Neuronal stem cell (in vitro differentiated cells): ENCODE data around the gene NRG4.
"Not testable (repeated sequence)": the region's sequence is repeated elsewhere in the genome, so short reads cannot be mapped to it uniquely, and the experiment has no call there.

Experiments
- DNase-seq: peaks from one replicate; pipeline ENCODE4 v3.0.0-alpha.2; 2013; ENCODE audit warnings: low spot score
- H2AFZ ChIP-seq: one replicate; pipeline ENCODE4 v1.6.1; 2013; ENCODE audit warnings: mild to moderate bottlenecking, low read length, inconsistent platforms
- H2AK5ac ChIP-seq: 2 replicates; pipeline ENCODE4 v1.6.1; 2013; ENCODE audit warnings: low read depth, mild to moderate bottlenecking, inconsistent platforms, low read length, moderate library complexity, mixed read lengths
- H2BK120ac ChIP-seq: 2 replicates; pipeline ENCODE4 v1.6.1; 2013; ENCODE audit warnings: low read depth, mild to moderate bottlenecking, inconsistent platforms, low read length, moderate library complexity, mixed read lengths
- H2BK12ac ChIP-seq: one replicate; pipeline ENCODE4 v1.6.1; 2013; ENCODE audit warnings: low read length, inconsistent platforms
- H2BK15ac ChIP-seq: 2 replicates; pipeline ENCODE4 v1.6.1; 2013; ENCODE audit warnings: mild to moderate bottlenecking, low read length, inconsistent platforms, mixed read lengths
- H2BK5ac ChIP-seq: one replicate; pipeline ENCODE4 v1.6.1; 2013; ENCODE audit warnings: inconsistent platforms, mild to moderate bottlenecking, low read length, moderate library complexity
- H3K14ac ChIP-seq: one replicate; pipeline ENCODE4 v1.6.1; 2013; ENCODE audit warnings: low read length, inconsistent platforms
- H3K18ac ChIP-seq: 2 replicates; pipeline ENCODE4 v1.6.1; 2013; ENCODE audit warnings: low read length, inconsistent platforms
- H3K23ac ChIP-seq: 2 replicates; pipeline ENCODE4 v1.6.1; 2013; ENCODE audit warnings: low read depth, mild to moderate bottlenecking, mixed read lengths, low read length, inconsistent platforms; ENCODE audit not compliant: poor library complexity
- H3K27ac ChIP-seq: replicated peaks from 3 replicates; pipeline ENCODE4 v1.5.1; 2013; ENCODE audit warnings: low read length, inconsistent platforms
- H3K27me3 ChIP-seq, 3 experiments: 2 replicates each; pipeline ENCODE4 v1.6.1; 2013; ENCODE audit warnings: low read length in 3 of 3, mild to moderate bottlenecking in 2 of 3, inconsistent platforms in 1 of 3, low read depth in 1 of 3, mixed read lengths in 1 of 3, moderate library complexity in 1 of 3; ENCODE audit not compliant: control insufficient read depth in 3 of 3, insufficient read depth in 3 of 3
- H3K36me3 ChIP-seq, 2 donors: replicated peaks in 1 of 2; 2 replicates each; pipeline ENCODE4 v1.6.1; 2013; ENCODE audit warnings: low read length in 2 of 2; ENCODE audit not compliant: control insufficient read depth in 2 of 2, insufficient read depth in 2 of 2
- H3K4ac ChIP-seq: 2 replicates; pipeline ENCODE4 v1.6.1; 2013; ENCODE audit warnings: inconsistent platforms, mild to moderate bottlenecking, low read length, moderate library complexity
- H3K4me1 ChIP-seq, 2 donors: 1 replicate in 1 of 2; 2 replicates in 1 of 2; pipeline ENCODE4 v1.6.1; 2013; ENCODE audit warnings: low read length in 2 of 2, low read depth in 1 of 2; ENCODE audit not compliant: control insufficient read depth in 2 of 2, insufficient read depth in 1 of 2
- H3K4me2 ChIP-seq: one replicate; pipeline ENCODE4 v1.6.1; 2013; ENCODE audit warnings: mild to moderate bottlenecking, low read length, inconsistent platforms; ENCODE audit not compliant: insufficient read depth, poor library complexity, severe bottlenecking
- H3K4me3 ChIP-seq, 2 donors: 2 replicates each; pipeline ENCODE4 v1.5.1; 2013; ENCODE audit warnings: low read length in 2 of 2, mild to moderate bottlenecking in 2 of 2, inconsistent platforms in 1 of 2, moderate library complexity in 1 of 2
- H3K79me1 ChIP-seq: one replicate; pipeline ENCODE4 v1.6.1; 2013; ENCODE audit warnings: low read depth, mild to moderate bottlenecking, inconsistent platforms, low read length, moderate library complexity
- H3K9ac ChIP-seq: one replicate; pipeline ENCODE4 v1.6.1; 2013; ENCODE audit warnings: mild to moderate bottlenecking, low read depth, low read length, inconsistent platforms; ENCODE audit not compliant: poor library complexity
- H3K9me3 ChIP-seq, 2 donors: replicated peaks in 1 of 2; 2 replicates each; pipeline versions ENCODE3 to v1.6.1; 2013; ENCODE audit warnings: low read length in 2 of 2, mild to moderate bottlenecking in 2 of 2, inconsistent platforms in 1 of 2, low read depth in 1 of 2, mixed read lengths in 1 of 2, moderate library complexity in 1 of 2; ENCODE audit not compliant: control insufficient read depth in 2 of 2, insufficient read depth in 1 of 2
- H4K8ac ChIP-seq: one replicate; pipeline ENCODE4 v1.6.1; 2013; ENCODE audit warnings: low read depth, mild to moderate bottlenecking, inconsistent platforms, low read length, moderate library complexity
- H4K91ac ChIP-seq: one replicate; pipeline ENCODE4 v1.6.1; 2013; ENCODE audit warnings: low read length, low read depth, mild to moderate bottlenecking, inconsistent platforms; ENCODE audit not compliant: poor library complexity
- WGBS, 2 donors: extraction: QIAGEN DNeasy Blood & Tissue Kit; methylation state at CpG; one replicate each; pipeline ENCODE4 v1.1.7; 2013; ENCODE audit warnings: missing lambda C conversion rate in 2 of 2, mixed read lengths in 1 of 2; ENCODE audit not compliant: insufficient read length in 2 of 2, insufficient replicate concordance in 1 of 2; ENCODE audit errors: extremely low coverage in 2 of 2; 5-methylcytosine and 5-hydroxymethylcytosine counted together

The NRG4 gene

GRCh38 chr15:76056931-76057330, 44.7 kb upstream of the NRG4 start:
- Histone ChIP-seq H3K27me3 (peaks cover 3 to 41% (median 14%) of the 10 kb centered on the region in 3 experiments), H3K4me3 (no peak overlapping the region), H2BK5ac (no peak overlapping the region), H3K9me3 (no peaks in the 10 kb centered on the region), H2BK12ac (no peak overlapping the region), H4K91ac (no peak overlapping the region), H2AK5ac (no peak overlapping the region), H3K36me3 (no peaks in the 10 kb centered on the region), H2AFZ (no peak overlapping the region), H2BK120ac (no peak overlapping the region), H3K23ac (no peak overlapping the region), H3K14ac (no peak overlapping the region), H2BK15ac (no peak overlapping the region), H3K4me2 (no peak overlapping the region), H3K4ac (no peak overlapping the region), H3K4me1 (peaks cover 5 to 6% of the 10 kb centered on the region in 2 donors), H3K79me1 (no peaks in the 10 kb centered on the region), H3K27ac (no peak overlapping the region), H3K9ac (no peak overlapping the region), H4K8ac (no peak overlapping the region), H3K18ac (no peak overlapping the region)
- no peak for DNase-seq
- no CpG with 5 or more reads among the region's 3 CpGs for WGBS, 2 donors

- not testable (repeated sequence) for H3K9me3 ChIP-seq, H2AFZ ChIP-seq, H3K4me2 ChIP-seq, H3K79me1 ChIP-seq, H4K8ac ChIP-seq, H3K18ac ChIP-seq, H2BK120ac ChIP-seq, H3K23ac ChIP-seq, H3K36me3 ChIP-seq, H3K4ac ChIP-seq, H3K4me3 ChIP-seq, H3K4me1 ChIP-seq, H2BK15ac ChIP-seq, H3K14ac ChIP-seq, H2BK12ac ChIP-seq, H2BK5ac ChIP-seq, H2AK5ac ChIP-seq, H3K27ac ChIP-seq, H3K9ac ChIP-seq, DNase-seq, H4K91ac ChIP-seq
- no CpG with 5 or more reads among the region's 10 CpGs for WGBS, 2 donors
- peaks cover 0 to 20% (median 0%) of the 10 kb centered on the region in 3 experiments for H3K27me3 ChIP-seq
Measured at GRCh38 chr15:76054201-76054600, 42.0 kb upstream of the NRG4 start.

GRCh38 chr15:76038512-76038911, 26.3 kb upstream of the NRG4 start:
- WGBS, 2 donors, result no CpG with 5 or more reads among the region's 1 CpG
- no peak overlapping the region for H2BK15ac ChIP-seq
- H2BK5ac ChIP-seq, result no peak overlapping the region
- H3K4me2 ChIP-seq, result no peak overlapping the region
- no peak overlapping the region for H3K4me3 ChIP-seq
- H3K4ac ChIP-seq, result no peak overlapping the region
- no peak overlapping the region for H2BK12ac ChIP-seq
- no peak overlapping the region for H3K18ac ChIP-seq
- H2AFZ ChIP-seq, result no peak overlapping the region
- peaks cover 0 to 10% of the 10 kb centered on the region in 2 donors for H3K4me1 ChIP-seq
- H3K9ac ChIP-seq, result no peak overlapping the region
- H3K14ac ChIP-seq, result no peak overlapping the region
- H4K8ac ChIP-seq, result no peak overlapping the region
- H3K27me3 ChIP-seq, result peaks cover 0 to 5% (median 0%) of the 10 kb centered on the region in 3 experiments
- H2AK5ac ChIP-seq, result no peak overlapping the region
- H3K9me3 ChIP-seq, result no peaks in the 10 kb centered on the region
- no peaks in the 10 kb centered on the region for H3K79me1 ChIP-seq
- no peak for DNase-seq
- no peak overlapping the region for H3K27ac ChIP-seq
- H4K91ac ChIP-seq, result no peak overlapping the region
- no peaks in the 10 kb centered on the region for H3K36me3 ChIP-seq
- no peak overlapping the region for H3K23ac ChIP-seq
- no peak overlapping the region for H2BK120ac ChIP-seq

GRCh38 chr15:76035593-76035992, 23.4 kb upstream of the NRG4 start:
- no peak overlapping the region for H3K27ac ChIP-seq
- H2AK5ac ChIP-seq, result no peak overlapping the region
- no peak overlapping the region for H3K23ac ChIP-seq
- no peak overlapping the region for H2BK15ac ChIP-seq
- H3K79me1 ChIP-seq, result no peaks in the 10 kb centered on the region
- H3K27me3 ChIP-seq, result peaks cover 0 to 5% (median 0%) of the 10 kb centered on the region in 3 experiments
- no peak overlapping the region for H2BK120ac ChIP-seq
- H3K18ac ChIP-seq, result no peak overlapping the region
- no peak overlapping the region for H3K4me3 ChIP-seq
- H3K9me3 ChIP-seq, result no peaks in the 10 kb centered on the region
- H4K8ac ChIP-seq, result no peak overlapping the region
- H3K4me2 ChIP-seq, result no peak overlapping the region
- H2BK5ac ChIP-seq, result no peak overlapping the region
- H3K4ac ChIP-seq, result no peak overlapping the region
- no peak for DNase-seq
- no peaks in the 10 kb centered on the region for H3K36me3 ChIP-seq
- peaks cover 0 to 10% of the 10 kb centered on the region in 2 donors for H3K4me1 ChIP-seq
- no CpG with 5 or more reads among the region's 3 CpGs for WGBS, 2 donors
- H3K9ac ChIP-seq, result no peak overlapping the region
- H2BK12ac ChIP-seq, result no peak overlapping the region
- no peak overlapping the region for H2AFZ ChIP-seq
- H3K14ac ChIP-seq, result no peak overlapping the region
- H4K91ac ChIP-seq, result no peak overlapping the region
